Stomach (tissue), 4 donors: ENCODE results near the gene DBNL.

Experiments used
- EP300 ChIP-seq: sonication (generic); formaldehyde crosslinking; IDR thresholded peaks from one replicate; pipeline ENCODE4 v1.6.1; 2017; ENCODE audit warnings: antibody characterized with exemption
- POLR2A ChIP-seq, 4 donors: fragments of 450-650 bp; IDR thresholded peaks; one replicate each; pipeline ENCODE4 v1.6.1; 2016; ENCODE audit warnings: antibody characterized with exemption in 4 of 4, control low read depth in 2 of 4, mild to moderate bottlenecking in 1 of 4, moderate library complexity in 1 of 4
- POLR2AphosphoS5 ChIP-seq, 3 donors: sonication (generic); formaldehyde crosslinking; IDR thresholded peaks; one replicate each; pipeline ENCODE4 v1.6.1; 2016; ENCODE audit warnings: antibody characterized with exemption in 3 of 3
- TF ChIP-seq, protein P1 (sequence below), 7 experiments: fragments of 450-650 bp in 4 of 7; fragments of 200-600 bp in 3 of 7; sonication (generic) in 3 of 7; IDR thresholded peaks; one replicate each; pipeline ENCODE4 v1.5.1; 2016 to 2019; ENCODE audit warnings: antibody characterized with exemption in 7 of 7, control low read depth in 2 of 7, mild to moderate bottlenecking in 1 of 7

DNA sequence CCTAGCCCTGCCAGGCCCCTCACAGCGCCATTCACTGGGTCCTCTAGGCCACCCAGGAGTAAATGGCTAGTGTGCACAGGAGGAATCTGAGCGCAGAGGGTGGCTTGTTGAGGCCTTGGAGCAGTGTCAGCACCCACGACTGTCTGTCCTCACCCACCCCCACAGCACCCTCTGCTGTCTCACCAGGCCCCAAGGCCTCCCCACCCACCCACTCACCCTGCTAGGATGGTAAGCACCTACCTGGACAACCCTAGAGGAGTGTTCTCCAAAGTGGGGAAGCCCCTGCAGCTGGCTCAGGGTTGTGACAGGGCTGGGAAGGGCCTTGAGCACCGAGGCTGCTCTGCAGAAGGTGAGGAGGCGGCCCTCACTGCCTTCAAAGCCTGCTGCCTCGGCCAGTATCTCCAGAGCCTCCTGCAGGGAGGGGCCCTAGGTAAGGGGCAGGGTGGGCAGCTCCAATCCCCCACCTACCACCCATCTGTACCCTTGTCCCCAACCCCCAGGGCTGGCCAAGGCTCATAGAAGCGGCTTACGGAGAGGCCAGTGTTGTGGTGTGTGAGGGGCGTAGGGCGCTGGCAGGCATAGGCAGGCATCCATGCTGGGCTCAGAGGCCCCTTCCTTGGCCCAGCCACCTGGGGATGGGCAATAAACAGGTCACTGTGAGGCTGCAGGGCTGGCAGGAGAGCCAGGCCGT, 35.0 kb downstream of the DBNL start:
- TF ChIP-seq, protein P1, sequence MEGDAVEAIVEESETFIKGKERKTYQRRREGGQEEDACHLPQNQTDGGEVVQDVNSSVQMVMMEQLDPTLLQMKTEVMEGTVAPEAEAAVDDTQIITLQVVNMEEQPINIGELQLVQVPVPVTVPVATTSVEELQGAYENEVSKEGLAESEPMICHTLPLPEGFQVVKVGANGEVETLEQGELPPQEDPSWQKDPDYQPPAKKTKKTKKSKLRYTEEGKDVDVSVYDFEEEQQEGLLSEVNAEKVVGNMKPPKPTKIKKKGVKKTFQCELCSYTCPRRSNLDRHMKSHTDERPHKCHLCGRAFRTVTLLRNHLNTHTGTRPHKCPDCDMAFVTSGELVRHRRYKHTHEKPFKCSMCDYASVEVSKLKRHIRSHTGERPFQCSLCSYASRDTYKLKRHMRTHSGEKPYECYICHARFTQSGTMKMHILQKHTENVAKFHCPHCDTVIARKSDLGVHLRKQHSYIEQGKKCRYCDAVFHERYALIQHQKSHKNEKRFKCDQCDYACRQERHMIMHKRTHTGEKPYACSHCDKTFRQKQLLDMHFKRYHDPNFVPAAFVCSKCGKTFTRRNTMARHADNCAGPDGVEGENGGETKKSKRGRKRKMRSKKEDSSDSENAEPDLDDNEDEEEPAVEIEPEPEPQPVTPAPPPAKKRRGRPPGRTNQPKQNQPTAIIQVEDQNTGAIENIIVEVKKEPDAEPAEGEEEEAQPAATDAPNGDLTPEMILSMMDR (IDR thresholded peaks at IDR 0.05) = no peak
- no peak for TF ChIP-seq EP300
- no peak for TF ChIP-seq POLR2A (IDR thresholded peaks at IDR 0.05)
- TF ChIP-seq POLR2AphosphoS5 (IDR thresholded peaks at IDR 0.05) = no peak
